Measurements from ENCODE around the gene PBOV1. TPM values are rescaled to one million over a fixed set of nuclear protein-coding genes. Genes with fewer than 3 reads are reported as not detected.

Gene PBOV1
- total and polyA plus RNA-seq, 7 donors = not detected

DNA sequence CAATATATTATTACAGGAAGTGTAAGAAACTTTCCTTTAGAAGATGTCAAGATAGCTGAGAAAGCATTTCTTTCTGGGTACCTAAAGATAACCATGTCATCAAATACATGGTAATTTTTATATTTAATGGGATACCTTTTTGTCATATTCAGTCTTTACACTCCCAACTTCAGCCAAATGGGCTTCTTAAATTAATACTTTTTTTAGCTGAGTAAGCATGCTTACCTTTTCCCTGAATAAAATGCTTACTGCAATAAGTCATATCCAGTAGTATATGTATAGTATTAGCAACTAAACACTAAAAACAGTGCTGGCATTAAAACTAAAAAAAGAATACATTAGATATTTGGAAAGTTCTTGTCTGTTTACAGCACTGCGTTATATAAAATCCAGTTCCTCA is 17.4 kb upstream of the PBOV1 start:
- Histone ChIP-seq H3K4me1 (no peaks in the 10 kb centered on the region), H3K9me3 (no peaks in the 10 kb centered on the region), H3K36me3 (ENCODE audit: insufficient read depth in 1 of 2, low read depth in 1 of 2) (no peaks in the 10 kb centered on the region), H3K27me3 (ENCODE audit: insufficient read depth in 3 of 3, low read length in 2 of 3) (no peaks in the 10 kb centered on the region), H3K4me3 (no peak overlapping the region), H3K27ac (no peak overlapping the region)
- DNase-seq (no peak), ATAC-seq (no peak)
- intact Hi-C loops (cut with DNase I) = no loop called here
- TF ChIP-seq, protein P1, sequence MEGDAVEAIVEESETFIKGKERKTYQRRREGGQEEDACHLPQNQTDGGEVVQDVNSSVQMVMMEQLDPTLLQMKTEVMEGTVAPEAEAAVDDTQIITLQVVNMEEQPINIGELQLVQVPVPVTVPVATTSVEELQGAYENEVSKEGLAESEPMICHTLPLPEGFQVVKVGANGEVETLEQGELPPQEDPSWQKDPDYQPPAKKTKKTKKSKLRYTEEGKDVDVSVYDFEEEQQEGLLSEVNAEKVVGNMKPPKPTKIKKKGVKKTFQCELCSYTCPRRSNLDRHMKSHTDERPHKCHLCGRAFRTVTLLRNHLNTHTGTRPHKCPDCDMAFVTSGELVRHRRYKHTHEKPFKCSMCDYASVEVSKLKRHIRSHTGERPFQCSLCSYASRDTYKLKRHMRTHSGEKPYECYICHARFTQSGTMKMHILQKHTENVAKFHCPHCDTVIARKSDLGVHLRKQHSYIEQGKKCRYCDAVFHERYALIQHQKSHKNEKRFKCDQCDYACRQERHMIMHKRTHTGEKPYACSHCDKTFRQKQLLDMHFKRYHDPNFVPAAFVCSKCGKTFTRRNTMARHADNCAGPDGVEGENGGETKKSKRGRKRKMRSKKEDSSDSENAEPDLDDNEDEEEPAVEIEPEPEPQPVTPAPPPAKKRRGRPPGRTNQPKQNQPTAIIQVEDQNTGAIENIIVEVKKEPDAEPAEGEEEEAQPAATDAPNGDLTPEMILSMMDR (IDR thresholded peaks at IDR 0.05) = no peak
- WGBS, 3 donors = 94 to 98% (median 94%) methylated on average over 1 of the region's 1 CpG

DNA sequence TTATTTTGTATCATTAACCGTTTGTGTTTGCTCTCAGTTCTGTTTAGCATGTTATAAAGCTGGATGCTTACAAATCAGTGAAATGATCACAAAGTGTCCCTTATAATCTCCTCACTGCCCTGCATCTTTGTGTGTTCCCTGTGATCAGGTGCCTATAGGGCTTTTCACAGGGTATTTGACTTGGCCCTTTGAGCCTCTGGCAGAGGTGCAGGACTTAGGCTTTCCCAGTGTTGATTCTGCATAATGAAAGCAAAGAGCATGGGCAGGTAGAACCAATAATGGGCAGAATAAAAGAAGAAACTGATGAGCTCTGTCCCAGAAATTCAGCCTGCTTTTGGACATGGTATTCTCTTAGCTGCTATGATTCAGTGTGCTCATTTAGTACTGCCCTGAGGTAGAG is 16.9 kb upstream of the PBOV1 start:
- Histone ChIP-seq H3K27ac (no peak overlapping the region), H3K27me3 (ENCODE audit: insufficient read depth in 3 of 3, low read length in 2 of 3) (no peaks in the 10 kb centered on the region), H3K4me3 (no peak overlapping the region), H3K4me1 (no peaks in the 10 kb centered on the region), H3K36me3 (ENCODE audit: insufficient read depth in 1 of 2, low read depth in 1 of 2) (no peaks in the 10 kb centered on the region), H3K9me3 (no peaks in the 10 kb centered on the region)
- TF ChIP-seq, protein P1 (IDR thresholded peaks at IDR 0.05) = no peak
- no peak for DNase-seq
- ATAC-seq = no peak
- intact Hi-C loops (cut with DNase I) = no loop called here
- 79 to 90% (median 84%) methylated on average over 1 of the region's 1 CpG for WGBS, 3 donors

DNA sequence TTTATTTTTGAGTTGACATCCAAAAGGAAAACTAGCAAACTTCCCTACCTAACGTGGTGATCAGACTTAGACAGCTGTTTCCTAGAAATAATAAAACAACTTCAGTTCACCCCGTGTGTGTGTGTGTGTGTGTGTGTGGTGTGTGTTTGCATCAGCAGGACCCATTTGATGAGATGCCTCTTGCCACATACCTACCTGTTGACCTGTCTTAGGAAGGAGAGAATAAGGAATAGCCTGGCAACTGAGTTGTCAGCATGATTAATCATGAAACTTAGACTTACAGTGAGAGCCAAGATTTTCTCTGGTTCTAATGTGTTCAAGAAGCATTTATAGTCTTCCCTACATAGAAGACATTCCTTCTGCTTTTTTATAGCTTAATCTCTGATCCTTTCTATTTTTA is 16.1 kb upstream of the PBOV1 start:
- intact Hi-C loops (cut with DNase I) = no loop called here
- ATAC-seq (no peak), DNase-seq (no peak)
- H3K27ac ChIP-seq = no peak overlapping the region
- WGBS, 3 donors = 38 to 60% (median 60%) methylated on average over 2 of the region's 2 CpGs
- H3K36me3 ChIP-seq (ENCODE audit: insufficient read depth in 1 of 2, low read depth in 1 of 2) = no peaks in the 10 kb centered on the region
- H3K4me1 ChIP-seq = no peaks in the 10 kb centered on the region
- TF ChIP-seq, protein P1 (IDR thresholded peaks at IDR 0.05) = no peak
- no peaks in the 10 kb centered on the region for H3K9me3 ChIP-seq
- no peak overlapping the region for H3K4me3 ChIP-seq
- H3K27me3 ChIP-seq (ENCODE audit: insufficient read depth in 3 of 3, low read length in 2 of 3) = no peaks in the 10 kb centered on the region

DNA sequence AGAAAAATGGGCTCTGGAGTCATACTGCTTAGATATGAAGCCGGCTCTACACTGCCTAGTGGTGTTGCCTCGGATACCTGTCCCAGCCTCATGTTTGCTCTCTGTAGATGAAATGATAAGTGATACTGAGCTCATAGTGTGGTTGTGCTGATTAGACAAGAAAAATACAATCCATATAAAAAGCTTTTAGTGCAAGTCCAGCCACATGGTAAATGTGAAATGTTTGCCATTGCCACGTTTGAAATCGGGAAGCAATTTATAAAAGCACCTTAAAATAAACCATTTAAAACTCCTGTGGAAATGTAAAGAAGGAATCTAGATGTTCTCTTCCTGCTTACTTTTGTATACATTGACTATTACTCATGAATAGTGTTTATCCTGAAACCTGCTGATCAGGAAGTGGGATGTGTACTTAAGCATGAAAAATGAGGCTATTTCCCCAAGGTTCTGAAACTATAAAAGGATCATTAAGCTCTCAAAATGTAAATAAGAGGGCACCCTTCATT is 13.1 kb upstream of the PBOV1 start:
- intact Hi-C loops (cut with DNase I) = no loop called here
- H3K36me3 ChIP-seq (ENCODE audit: insufficient read depth in 1 of 2, low read depth in 1 of 2) = no peaks in the 10 kb centered on the region
- H3K9me3 ChIP-seq = no peaks in the 10 kb centered on the region
- DNase-seq (no peak), ATAC-seq (no peak)
- H3K4me3 ChIP-seq = no peak overlapping the region
- no peaks in the 10 kb centered on the region for H3K4me1 ChIP-seq
- TF ChIP-seq, protein P1 (IDR thresholded peaks at IDR 0.05) = no peak
- WGBS, 3 donors = 81 to 83% (median 82%) methylated on average over 4 of the region's 4 CpGs
- no peak overlapping the region for H3K27ac ChIP-seq
- H3K27me3 ChIP-seq (ENCODE audit: insufficient read depth in 3 of 3, low read length in 2 of 3) = no peaks in the 10 kb centered on the region

DNA sequence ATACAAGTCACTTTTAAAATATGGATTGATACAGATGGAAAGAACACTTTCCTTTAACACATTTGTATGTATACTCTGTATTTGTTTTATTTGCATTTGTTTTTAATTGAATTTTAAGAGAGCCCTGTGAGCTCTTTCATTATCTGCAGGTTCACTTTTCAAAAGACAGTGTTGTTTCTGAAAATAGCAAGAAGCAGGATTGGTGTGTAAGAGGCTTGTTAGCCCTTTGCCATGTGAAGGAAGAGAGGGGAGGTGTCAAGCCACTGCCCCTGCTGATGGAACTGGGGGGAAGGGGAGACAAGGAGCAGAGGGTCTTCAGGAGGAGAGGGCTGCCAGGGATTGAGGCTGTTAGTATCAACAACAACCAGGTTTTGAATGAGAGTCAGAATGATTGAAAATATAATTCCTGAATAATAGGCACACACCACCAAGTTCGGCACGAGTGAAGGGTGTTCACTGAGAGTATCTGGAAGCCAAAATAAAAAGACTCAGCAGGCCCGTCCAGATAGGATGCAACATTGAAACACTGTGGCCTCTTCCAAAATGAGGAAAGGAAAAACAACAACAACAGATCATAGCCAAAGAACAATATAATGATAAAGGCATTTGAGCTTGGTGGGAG is 12.6 kb upstream of the PBOV1 start:
- H3K4me3 ChIP-seq = no peak overlapping the region
- H3K36me3 ChIP-seq (ENCODE audit: insufficient read depth in 1 of 2, low read depth in 1 of 2) = no peaks in the 10 kb centered on the region
- intact Hi-C loops (cut with DNase I) = no loop called here
- WGBS, 3 donors = 67 to 81% (median 72%) methylated on average over 3 of the region's 3 CpGs
- H3K27me3 ChIP-seq (ENCODE audit: insufficient read depth in 3 of 3, low read length in 2 of 3) = no peaks in the 10 kb centered on the region
- no peak overlapping the region for H3K27ac ChIP-seq
- TF ChIP-seq, protein P1 (IDR thresholded peaks at IDR 0.05) = no peak
- H3K4me1 ChIP-seq = no peaks in the 10 kb centered on the region
- H3K9me3 ChIP-seq = no peaks in the 10 kb centered on the region
- DNase-seq (no peak), ATAC-seq (no peak)
